Measurements from ENCODE around the gene STIL.
A peak's percentile ranks its signal among the peaks of the same experiment; 100 is the strongest.
"Not testable (repeated sequence)": the region's sequence is repeated elsewhere in the genome, so short reads cannot be mapped to it uniquely, and the experiment has no call there.

STIL gene

GRCh38 chr1:47313915-47314664 lies at the start of gene STIL:
Gene STIL (minus strand): TSS chr1:47314147. CDS start chr1:47310319, 3,828 bp downstream.
- DNase-seq, result peak; percentile 89 to 91

- no peak for DNase-seq
These were observed 48.9 kb upstream of the STIL start for GRCh38 chr1:47362828-47363227.

- no peak for DNase-seq
These were observed 47.4 kb upstream of the STIL start for GRCh38 chr1:47361380-47361779.

- no peak for DNase-seq
These were observed 37.4 kb upstream of the STIL start for GRCh38 chr1:47351305-47351704.

GRCh38 chr1:47348246-47348645 lies 34.3 kb upstream of the STIL start:
- no peak for DNase-seq

- DNase-seq, result no peak
These were observed 33.8 kb upstream of the STIL start for GRCh38 chr1:47347735-47348134.

- DNase-seq, result not testable (repeated sequence)
These were observed 33.0 kb upstream of the STIL start for GRCh38 chr1:47346979-47347378.

GRCh38 chr1:47340227-47340626 lies 26.3 kb upstream of the STIL start:
- no peak for DNase-seq

- DNase-seq, result no peak
These were observed 24.5 kb upstream of the STIL start for GRCh38 chr1:47338249-47339077.

GRCh38 chr1:47337350-47337749 lies 23.4 kb upstream of the STIL start:
- no peak for DNase-seq

- DNase-seq, result peak in 1 of 2 experiments; percentile 4
These were observed 21.0 kb upstream of the STIL start for GRCh38 chr1:47334765-47335435.

- DNase-seq, result peak in 1 of 2 experiments; percentile 50
These were observed 20.2 kb upstream of the STIL start for GRCh38 chr1:47333922-47334764.

GRCh38 chr1:47333578-47333921 lies 19.6 kb upstream of the STIL start, which contains the start of gene CMPK1:
Gene CMPK1 (plus strand): TSS chr1:47333790. CDS start chr1:47333946, 156 bp downstream.
- peak in 1 of 2 experiments; percentile 66 for DNase-seq

GRCh38 chr1:47332779-47333577 lies 19.0 kb upstream of the STIL start:
- DNase-seq, result no peak

GRCh38 chr1:47331875-47332274 lies 17.9 kb upstream of the STIL start:
- no peak for DNase-seq

- no peak for DNase-seq
These were observed 16.3 kb upstream of the STIL start for GRCh38 chr1:47330212-47330611.

GRCh38 chr1:47328992-47329391 lies 15.0 kb upstream of the STIL start:
- no peak for DNase-seq

- no peak for DNase-seq
These were observed 12.3 kb upstream of the STIL start for GRCh38 chr1:47326271-47326670.

- DNase-seq, result no peak
These were observed 11.6 kb upstream of the STIL start for GRCh38 chr1:47325528-47325927.

GRCh38 chr1:47324682-47325081 lies 10.7 kb upstream of the STIL start:
- DNase-seq, result no peak

- no peak for DNase-seq
These were observed 9.7 kb upstream of the STIL start for GRCh38 chr1:47323599-47324031.

- DNase-seq, result not testable (repeated sequence)
These were observed 6.0 kb upstream of the STIL start for GRCh38 chr1:47319968-47320367.
